GM18861 (cell line): ENCODE measurements around the gene DNAJB7.
"Not testable (repeated sequence)": the region's sequence is repeated elsewhere in the genome, so short reads cannot be mapped to it uniquely, and the experiment has no call there.

Experiments
- ATAC-seq: cut with Tn5 transposase; IDR thresholded peaks from one replicate; pipeline ENCODE4 v1.9.1; 2021; ENCODE audit not compliant: unreplicated experiment

Gene DNAJB7

DNA sequence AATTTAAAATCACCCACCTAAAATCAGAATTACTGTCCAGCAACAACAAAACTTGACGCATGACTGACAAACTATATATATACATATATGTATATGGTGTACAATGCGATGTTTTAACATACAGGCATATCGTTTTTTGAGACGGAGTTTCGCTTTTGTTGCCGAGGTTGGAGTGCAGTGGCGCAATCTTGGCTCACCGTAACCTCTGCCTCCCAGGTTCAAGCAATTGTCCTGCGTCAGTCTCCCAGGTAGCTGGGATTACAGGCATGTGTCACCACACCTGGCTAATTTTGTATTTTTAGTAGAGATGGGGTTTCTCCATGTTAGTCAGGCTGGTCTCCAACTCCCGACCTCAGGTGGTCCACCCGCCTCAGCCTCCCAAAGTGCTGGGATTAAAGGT lies 16.1 kb downstream of the DNAJB7 start:
- not testable (repeated sequence) for ATAC-seq

- ATAC-seq, result no peak
These were observed 17.0 kb downstream of the DNAJB7 start for GRCh38 chr22:40844951-40845350.

DNA sequence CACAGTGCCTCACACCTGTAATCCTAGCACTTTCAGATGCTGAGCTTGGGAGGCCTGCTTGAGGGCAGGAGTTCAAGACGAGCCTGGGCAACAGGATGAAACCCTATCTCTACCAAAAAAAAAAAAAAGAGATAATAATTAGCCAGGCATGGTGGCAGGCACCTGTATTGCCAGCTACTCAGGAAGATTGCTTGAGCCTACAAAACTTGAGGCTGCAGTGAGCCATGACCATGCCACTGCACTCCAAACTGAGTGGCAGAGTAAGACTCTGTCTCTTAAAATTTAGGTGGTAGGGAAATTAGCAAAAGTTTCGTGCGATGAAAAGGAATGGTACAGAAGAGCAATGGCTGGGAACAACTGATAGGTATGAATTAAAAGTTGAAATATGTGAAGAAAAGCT lies 23.4 kb downstream of the DNAJB7 start:
- ATAC-seq, result no peak

- no peak for ATAC-seq
These were observed 27.3 kb downstream of the DNAJB7 start for GRCh38 chr22:40834619-40835018.

- ATAC-seq, result no peak
These were observed 32.8 kb downstream of the DNAJB7 start for GRCh38 chr22:40829131-40829530.

- ATAC-seq, result no peak
These were observed 34.8 kb downstream of the DNAJB7 start for GRCh38 chr22:40826984-40827741.

DNA sequence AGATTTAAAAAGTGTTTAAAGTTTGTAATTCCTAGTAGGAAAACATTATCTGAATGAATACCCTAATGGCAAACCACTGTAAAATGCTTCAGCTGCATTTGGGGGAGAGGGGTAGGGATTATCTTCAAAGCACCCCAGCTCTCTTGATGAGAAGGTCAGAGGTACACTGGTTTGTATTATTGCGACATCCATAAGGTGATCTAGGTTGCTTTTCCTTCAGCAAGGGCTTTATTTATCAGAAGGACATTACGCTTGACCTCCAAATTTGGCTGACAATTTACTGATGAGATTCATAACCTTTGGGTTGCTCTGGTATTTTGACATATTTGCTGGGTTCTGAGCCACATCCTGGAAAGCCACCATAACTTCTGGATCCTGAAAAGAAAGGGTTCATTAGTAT lies 35.6 kb downstream of the DNAJB7 start:
- ATAC-seq, result not testable (repeated sequence)

GRCh38 chr22:40823426-40823825 lies 38.5 kb downstream of the DNAJB7 start:
- no peak for ATAC-seq

- ATAC-seq, result no peak
These were observed 42.2 kb downstream of the DNAJB7 start for GRCh38 chr22:40819599-40820140.

GRCh38 chr22:40818747-40819598 lies 42.9 kb downstream of the DNAJB7 start, which contains the start of gene SLC25A17:
TSS of gene SLC25A17 (minus strand) at chr22:40819346. CDS start at chr22:40819248, 98 bp downstream.
- peak; percentile 61 for ATAC-seq

- no peak for ATAC-seq
These were observed 43.6 kb downstream of the DNAJB7 start for GRCh38 chr22:40818192-40818746.

DNA sequence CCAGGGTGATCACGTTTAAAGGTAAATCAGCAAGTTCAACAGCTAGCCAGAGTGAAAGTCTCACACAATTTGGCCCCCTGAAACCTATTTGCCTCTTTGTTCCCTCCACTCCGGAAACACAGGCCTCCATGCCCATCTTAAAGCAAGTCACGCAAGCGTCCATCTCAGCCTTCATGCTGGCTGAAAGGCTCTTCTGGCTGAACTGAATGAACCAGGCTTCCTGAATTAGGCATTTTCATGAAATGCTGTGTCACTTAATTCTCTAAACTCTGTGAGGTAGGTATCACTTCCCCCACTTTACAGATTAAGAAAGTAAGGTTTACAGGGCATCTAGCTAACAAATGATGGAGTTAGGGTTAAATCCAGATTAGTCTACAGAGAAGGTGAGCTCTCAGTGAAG lies 44.2 kb downstream of the DNAJB7 start:
- ATAC-seq, result no peak

DNA sequence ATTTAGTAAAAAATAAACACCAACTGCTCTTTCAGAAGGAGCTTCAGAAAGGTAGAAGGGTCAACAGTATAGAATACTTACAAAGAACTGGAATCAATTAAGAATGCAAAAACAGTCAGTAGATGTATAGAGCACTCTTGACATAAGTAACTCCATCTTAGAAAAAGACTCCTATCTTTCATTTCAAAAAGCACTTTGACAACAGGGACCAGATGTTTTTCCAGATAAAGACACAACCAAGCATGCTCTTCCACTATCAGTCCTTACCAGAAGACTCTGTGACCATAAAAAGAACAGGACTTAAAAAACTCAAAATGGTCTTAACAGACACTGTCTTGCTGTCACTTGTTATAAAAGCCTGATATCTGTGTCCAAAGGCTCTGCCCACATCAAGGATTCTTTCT lies 48.0 kb downstream of the DNAJB7 start:
- ATAC-seq, result no peak
